Ovary (tissue), 9 donors: ENCODE measurements around the gene PLEKHG2. TPM values are rescaled to one million over a fixed set of nuclear protein-coding genes. Genes with fewer than 3 reads are reported as not detected.

Experiments used
- DNase-seq, 5 donors: peaks; one replicate each; pipeline ENCODE4 v3.0.0-alpha.2; 2019 to 2020
- H3K27ac ChIP-seq, 2 donors: fragments of 200-600 bp; one replicate each; pipeline versions ENCODE4 v1.5.1 to v1.8.0; 2019 to 2022
- H3K27me3 ChIP-seq: fragments of 200-600 bp; one replicate; pipeline ENCODE4 v1.8.0; 2022
- H3K36me3 ChIP-seq: fragments of 200-600 bp; sonication (generic); one replicate; pipeline ENCODE4 v1.5.1; 2019
- H3K4me1 ChIP-seq: one replicate; pipeline ENCODE4 v1.8.1; 2013; ENCODE audit warnings: mild to moderate bottlenecking, moderate library complexity; ENCODE audit not compliant: insufficient read depth
- H3K4me3 ChIP-seq: fragments of 200-600 bp; sonication (generic); one replicate; pipeline ENCODE4 v1.5.1; 2017
- H3K9me3 ChIP-seq, 2 donors: fragments of 200-600 bp in 1 of 2; sonication (generic) in 1 of 2; one replicate each; pipeline versions ENCODE4 v1.5.1 to v1.8.1; 2013 to 2019; ENCODE audit warnings: mild to moderate bottlenecking in 1 of 2, moderate library complexity in 1 of 2
- EP300 ChIP-seq: sonication (generic); formaldehyde crosslinking; IDR thresholded peaks from one replicate; pipeline ENCODE4 v1.6.1; 2017; ENCODE audit warnings: antibody characterized with exemption
- POLR2A ChIP-seq: fragments of 450-650 bp; IDR thresholded peaks from one replicate; pipeline ENCODE4 v1.6.1; 2017; ENCODE audit warnings: antibody characterized with exemption, mild to moderate bottlenecking, moderate library complexity
- WGBS, 3 donors: extraction: QIAGEN DNeasy Blood & Tissue Kit in 1 of 3; methylation state at CpG; one replicate each; pipeline versions ENCODE4 v1.1.5 to v1.1.7; 2013 to 2017; 5-methylcytosine and 5-hydroxymethylcytosine counted together
- intact Hi-C, 4 donors: fragments of 100-400 bp; cut with DNase I; formaldehyde crosslinking; loops; one replicate each; pipeline versions ENCODE4 v1.11.0 to v1.15.1; 2022 to 2023
- polyA plus RNA-seq, 2 donors: library from polyadenylated mRNA; stranded (reverse); fragments of 200-250 nt in 1 of 2; fragments of 350-450 nt in 1 of 2; fragmentation: Illumina TruSeq in 1 of 2; extraction: RNeasy Lipid Tissue Mini Kit (QIAGEN cat#74804) in 1 of 2; gene quantifications; one replicate each; pipeline ENCODE4 v1.2.3, GENCODE V29; 2013 to 2014
- total RNA-seq, 7 donors: library from RNA; depleted of rRNA in 2 of 7; stranded (reverse); fragments of >200 nt in 2 of 7; fragmentation: NEBNext Ultra II Directional in 3 of 7; extraction: Animal tissue kit (Norgen Biotek cat#: 25700) in 3 of 7; gene quantifications; one replicate each; pipeline versions ENCODE4 v1.1.0 to v1.2.4, GENCODE V29; 2016 to 2023
- TF ChIP-seq, protein P1 (sequence below), 3 donors: fragments of 450-650 bp in 2 of 3; fragments of 200-600 bp in 1 of 3; IDR thresholded peaks; one replicate each; pipeline versions ENCODE4 v1.5.1 to v1.8.0; 2016 to 2022; ENCODE audit warnings: antibody characterized with exemption in 3 of 3, mild to moderate bottlenecking in 1 of 3
- donor health status: DM: no; HTN: no; CAD: no; lungs with moderate emphysema.
- donor health status: DM: no; HTN: no; CAD: no.
- donor health status: Bipolar disorder and iron deficiency.
- donor health status: DM: yes; HTN: yes; CAD: no.
- donor health status: DM: no; HTN: no; CAD: no.
- donor health status: DM: yes; HTN: yes; CAD: no.

PLEKHG2 gene
- total and polyA plus RNA-seq, 9 donors, result 8.6 to 68.0 (median 26.6) TPM

- intact Hi-C loops, result no loop called here
- no peaks in the 10 kb centered on the region for H3K36me3 ChIP-seq
- peaks cover 17% of the 10 kb centered on the region for H3K4me1 ChIP-seq
- 66 to 71% (median 70%) methylated on average over 25 of the region's 25 CpGs for WGBS, 3 donors
- H3K27me3 ChIP-seq, result no peaks in the 10 kb centered on the region
- no peak overlapping the region for H3K27ac ChIP-seq
- no peak for TF ChIP-seq EP300
- no peak for TF ChIP-seq POLR2A
- H3K4me3 ChIP-seq, result no peak overlapping the region
- no peaks in the 10 kb centered on the region for H3K9me3 ChIP-seq
- DNase-seq, result peak in 1 of 5 donors; percentile 27
Measured at GRCh38 chr19:39430675-39431593, 18.5 kb downstream of the PLEKHG2 start.

DNA sequence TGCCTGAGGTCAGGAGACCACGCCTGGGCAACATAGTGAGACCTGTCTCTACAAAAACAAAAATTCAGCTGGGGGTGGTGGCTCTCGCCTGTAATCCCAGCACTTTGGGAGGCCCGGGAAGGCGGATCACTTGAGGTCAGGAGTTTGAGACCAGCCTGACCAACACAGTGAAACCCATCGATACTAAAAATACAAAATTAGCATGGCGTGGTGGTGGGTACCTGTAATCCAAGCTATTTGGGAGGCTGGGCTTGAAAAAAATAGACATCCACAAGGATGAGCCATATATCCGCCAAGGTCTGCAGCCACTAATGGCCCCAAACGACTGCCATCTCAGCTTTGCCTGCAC, 20.2 kb downstream of the PLEKHG2 start:
- no peak overlapping the region for H3K4me3 ChIP-seq
- H3K4me1 ChIP-seq, result peaks cover 17% of the 10 kb centered on the region
- H3K27me3 ChIP-seq, result no peaks in the 10 kb centered on the region
- H3K36me3 ChIP-seq, result no peaks in the 10 kb centered on the region
- H3K9me3 ChIP-seq, result no peaks in the 10 kb centered on the region
- H3K27ac ChIP-seq, result no peak overlapping the region
- 92 to 97% (median 94%) methylated on average over 8 of the region's 8 CpGs for WGBS, 3 donors
- DNase-seq, result no peak
- intact Hi-C loops, result no loop called here
- TF ChIP-seq, protein P1, sequence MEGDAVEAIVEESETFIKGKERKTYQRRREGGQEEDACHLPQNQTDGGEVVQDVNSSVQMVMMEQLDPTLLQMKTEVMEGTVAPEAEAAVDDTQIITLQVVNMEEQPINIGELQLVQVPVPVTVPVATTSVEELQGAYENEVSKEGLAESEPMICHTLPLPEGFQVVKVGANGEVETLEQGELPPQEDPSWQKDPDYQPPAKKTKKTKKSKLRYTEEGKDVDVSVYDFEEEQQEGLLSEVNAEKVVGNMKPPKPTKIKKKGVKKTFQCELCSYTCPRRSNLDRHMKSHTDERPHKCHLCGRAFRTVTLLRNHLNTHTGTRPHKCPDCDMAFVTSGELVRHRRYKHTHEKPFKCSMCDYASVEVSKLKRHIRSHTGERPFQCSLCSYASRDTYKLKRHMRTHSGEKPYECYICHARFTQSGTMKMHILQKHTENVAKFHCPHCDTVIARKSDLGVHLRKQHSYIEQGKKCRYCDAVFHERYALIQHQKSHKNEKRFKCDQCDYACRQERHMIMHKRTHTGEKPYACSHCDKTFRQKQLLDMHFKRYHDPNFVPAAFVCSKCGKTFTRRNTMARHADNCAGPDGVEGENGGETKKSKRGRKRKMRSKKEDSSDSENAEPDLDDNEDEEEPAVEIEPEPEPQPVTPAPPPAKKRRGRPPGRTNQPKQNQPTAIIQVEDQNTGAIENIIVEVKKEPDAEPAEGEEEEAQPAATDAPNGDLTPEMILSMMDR (IDR thresholded peaks at IDR 0.05), result no peak
- no peak for TF ChIP-seq POLR2A
- no peak for TF ChIP-seq EP300

GRCh38 chr19:39433480-39434079, 21.1 kb downstream of the PLEKHG2 start:
- H3K27me3 ChIP-seq, result no peaks in the 10 kb centered on the region
- intact Hi-C loops, result no loop called here
- TF ChIP-seq POLR2A, result no peak
- TF ChIP-seq, protein P1 (IDR thresholded peaks at IDR 0.05), result no peak
- TF ChIP-seq EP300, result no peak
- no peaks in the 10 kb centered on the region for H3K9me3 ChIP-seq
- no peak for DNase-seq
- H3K4me3 ChIP-seq, result no peak overlapping the region
- H3K27ac ChIP-seq, result no peak overlapping the region
- no peaks in the 10 kb centered on the region for H3K36me3 ChIP-seq
- WGBS, 3 donors, result 89 to 92% (median 90%) methylated on average over 8 of the region's 8 CpGs
- H3K4me1 ChIP-seq, result peaks cover 11% of the 10 kb centered on the region

DNA sequence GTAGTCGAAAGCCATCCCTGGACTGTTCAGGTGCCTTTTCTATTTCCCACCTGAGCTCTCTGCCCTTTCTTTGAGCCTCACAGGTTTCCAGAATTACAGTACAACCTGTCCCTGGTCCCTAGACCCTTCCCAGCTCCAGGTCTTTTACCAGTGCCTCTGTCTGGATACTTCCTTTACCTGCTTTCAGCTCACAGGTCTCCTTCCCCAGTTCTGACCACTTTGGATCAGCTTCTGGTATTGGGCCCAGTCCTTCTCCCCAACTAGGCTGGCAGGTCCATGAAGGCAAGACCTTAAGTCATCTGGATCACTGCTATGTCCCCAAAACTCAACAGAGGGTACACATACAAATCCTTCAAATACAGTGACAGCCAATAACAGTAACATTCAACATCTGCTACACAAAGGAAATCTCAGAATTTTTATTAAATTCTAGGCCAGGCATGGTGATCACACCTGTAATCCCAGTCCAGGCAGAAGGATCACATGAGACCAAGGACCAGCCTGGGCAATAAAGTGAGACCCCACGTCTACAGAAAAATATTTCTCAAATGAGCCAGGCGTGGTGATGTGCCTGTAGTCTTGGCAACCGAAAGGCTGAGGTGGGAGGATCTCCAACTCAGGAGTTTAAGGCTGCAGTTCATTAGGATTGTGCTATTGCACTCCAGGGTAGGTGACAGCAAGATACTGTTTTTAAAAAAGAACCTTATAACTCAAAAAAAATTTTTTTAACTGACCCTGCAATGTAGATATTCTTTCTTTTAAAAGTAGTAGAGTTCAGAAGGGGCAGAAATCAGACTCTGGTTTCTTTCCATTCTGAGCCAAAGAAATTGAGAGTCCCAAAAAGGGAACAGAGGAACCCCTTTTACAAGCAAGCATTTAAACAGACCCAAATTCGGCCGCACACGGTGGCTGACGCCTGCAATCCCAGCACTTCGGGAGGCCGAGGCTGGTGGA, 21.9 kb downstream of the PLEKHG2 start:
- WGBS, 3 donors, result 39 to 46% (median 40%) methylated on average over 10 of the region's 10 CpGs
- H3K27me3 ChIP-seq, result no peaks in the 10 kb centered on the region
- DNase-seq, result no peak
- intact Hi-C loops, result no loop called here
- H3K9me3 ChIP-seq, result no peaks in the 10 kb centered on the region
- H3K4me1 ChIP-seq, result peaks cover 9% of the 10 kb centered on the region
- no peaks in the 10 kb centered on the region for H3K36me3 ChIP-seq
- no peak overlapping the region for H3K27ac ChIP-seq
- peak overlapping the region; percentile 90 for H3K4me3 ChIP-seq
- TF ChIP-seq, protein P1 (IDR thresholded peaks at IDR 0.05), result no peak
- TF ChIP-seq POLR2A (no peak), EP300 (no peak)
